ENCODE measurements around the gene ZNF827.

The ZNF827 gene

GRCh38 chr4:145890689-145891088 is 47.9 kb downstream of the ZNF827 start:
- no peak for DNase-seq (ENCODE audit: low read depth)

- DNase-seq (ENCODE audit: low read depth): no peak
Observed at GRCh38 chr4:145888393-145888792, 50.2 kb downstream of the ZNF827 start.

GRCh38 chr4:145887241-145887991 is 51.2 kb downstream of the ZNF827 start:
- DNase-seq (ENCODE audit: low read depth): no peak

GRCh38 chr4:145886871-145887240 is 51.8 kb downstream of the ZNF827 start:
- no peak for DNase-seq (ENCODE audit: low read depth)

- no peak for DNase-seq (ENCODE audit: low read depth)
Observed at GRCh38 chr4:145885666-145886065, 53.0 kb downstream of the ZNF827 start.

GRCh38 chr4:145884775-145885174 is 53.8 kb downstream of the ZNF827 start:
- no peak for DNase-seq (ENCODE audit: low read depth)

- DNase-seq (ENCODE audit: low read depth): no peak
Observed at GRCh38 chr4:145883101-145883694, 55.4 kb downstream of the ZNF827 start.

- no peak for DNase-seq (ENCODE audit: low read depth)
Observed at GRCh38 chr4:145882604-145883003, 56.0 kb downstream of the ZNF827 start.

GRCh38 chr4:145881989-145882388 is 56.6 kb downstream of the ZNF827 start:
- DNase-seq (ENCODE audit: low read depth): no peak

GRCh38 chr4:145881576-145881975 is 57.0 kb downstream of the ZNF827 start:
- no peak for DNase-seq (ENCODE audit: low read depth)

GRCh38 chr4:145880355-145880960 is 58.2 kb downstream of the ZNF827 start:
- no peak for DNase-seq (ENCODE audit: low read depth)

GRCh38 chr4:145879598-145879997 is 59.0 kb downstream of the ZNF827 start:
- no peak for DNase-seq (ENCODE audit: low read depth)

GRCh38 chr4:145878501-145879435 is 59.9 kb downstream of the ZNF827 start:
- DNase-seq (ENCODE audit: low read depth): no peak

GRCh38 chr4:145876531-145877180 is 62.0 kb downstream of the ZNF827 start:
- DNase-seq (ENCODE audit: low read depth): no peak

GRCh38 chr4:145873901-145874300 is 64.7 kb downstream of the ZNF827 start:
- DNase-seq (ENCODE audit: low read depth): no peak

- no peak for DNase-seq (ENCODE audit: low read depth)
Observed at GRCh38 chr4:145871209-145871608, 67.4 kb downstream of the ZNF827 start.

GRCh38 chr4:145870155-145871020 is 68.2 kb downstream of the ZNF827 start:
- DNase-seq (ENCODE audit: low read depth): no peak

GRCh38 chr4:145868637-145869409 is 69.8 kb downstream of the ZNF827 start:
- no peak for DNase-seq (ENCODE audit: low read depth)

- no peak for DNase-seq (ENCODE audit: low read depth)
Observed at GRCh38 chr4:145867406-145867805, 71.2 kb downstream of the ZNF827 start.

- no peak for DNase-seq (ENCODE audit: low read depth)
Observed at GRCh38 chr4:145866991-145867390, 71.6 kb downstream of the ZNF827 start.

Data from stimulated activated CD8-positive, alpha-beta memory T cell treated with anti-CD3 and anti-CD28 coated beads, Interleukin-7, amount 100 ng/mL, for 24 hours (primary cell).